HG03558 (cell line): ENCODE data around the gene TCHP.
"Not testable (repeated sequence)": the region's sequence is repeated elsewhere in the genome, so short reads cannot be mapped to it uniquely, and the experiment has no call there.

Source experiments
- ATAC-seq: cut with Tn5 transposase; IDR thresholded peaks from one replicate; pipeline ENCODE4 v1.9.1; 2021; ENCODE audit warnings: moderate number of reproducible peaks; ENCODE audit not compliant: unreplicated experiment; ENCODE audit errors: extremely low read depth

Gene TCHP

DNA sequence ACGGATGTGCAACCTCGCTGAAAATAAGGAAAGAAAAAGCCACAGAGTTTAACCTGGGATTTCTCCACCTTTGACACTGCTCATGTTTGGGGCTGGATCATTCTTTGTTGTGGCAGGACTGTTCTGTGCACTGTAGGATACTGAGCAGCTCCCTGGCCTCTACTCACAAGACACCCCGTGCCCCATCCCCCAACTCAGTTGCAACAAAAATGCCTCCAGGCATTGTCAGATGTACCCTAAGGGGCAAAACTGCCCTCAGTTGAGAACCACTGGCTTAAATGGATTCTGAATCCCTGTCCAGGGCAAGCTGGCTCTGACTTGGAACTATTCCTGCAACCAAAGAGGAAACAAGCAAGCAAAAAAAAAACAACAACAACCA, 21.8 kb upstream of the TCHP start:
- ATAC-seq = no peak

DNA sequence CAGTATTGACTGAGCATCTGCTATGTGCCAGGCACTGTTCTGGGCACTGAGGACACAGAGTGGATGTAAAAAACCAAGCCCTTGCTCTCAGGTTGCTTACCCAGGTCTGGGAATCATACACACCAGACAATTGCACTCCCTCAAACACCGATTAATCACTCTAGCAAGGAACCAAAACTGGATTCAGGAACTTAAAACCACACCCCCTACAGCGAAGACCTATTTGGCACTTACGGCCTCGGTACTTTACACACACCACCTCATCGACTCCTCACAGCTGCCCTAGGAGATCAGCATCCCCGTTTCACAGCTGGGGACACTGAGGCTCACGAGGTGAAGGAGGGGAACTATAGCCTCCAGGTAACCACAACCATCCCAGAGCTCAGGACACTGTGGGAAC, 21.3 kb upstream of the TCHP start:
- no peak for ATAC-seq

DNA sequence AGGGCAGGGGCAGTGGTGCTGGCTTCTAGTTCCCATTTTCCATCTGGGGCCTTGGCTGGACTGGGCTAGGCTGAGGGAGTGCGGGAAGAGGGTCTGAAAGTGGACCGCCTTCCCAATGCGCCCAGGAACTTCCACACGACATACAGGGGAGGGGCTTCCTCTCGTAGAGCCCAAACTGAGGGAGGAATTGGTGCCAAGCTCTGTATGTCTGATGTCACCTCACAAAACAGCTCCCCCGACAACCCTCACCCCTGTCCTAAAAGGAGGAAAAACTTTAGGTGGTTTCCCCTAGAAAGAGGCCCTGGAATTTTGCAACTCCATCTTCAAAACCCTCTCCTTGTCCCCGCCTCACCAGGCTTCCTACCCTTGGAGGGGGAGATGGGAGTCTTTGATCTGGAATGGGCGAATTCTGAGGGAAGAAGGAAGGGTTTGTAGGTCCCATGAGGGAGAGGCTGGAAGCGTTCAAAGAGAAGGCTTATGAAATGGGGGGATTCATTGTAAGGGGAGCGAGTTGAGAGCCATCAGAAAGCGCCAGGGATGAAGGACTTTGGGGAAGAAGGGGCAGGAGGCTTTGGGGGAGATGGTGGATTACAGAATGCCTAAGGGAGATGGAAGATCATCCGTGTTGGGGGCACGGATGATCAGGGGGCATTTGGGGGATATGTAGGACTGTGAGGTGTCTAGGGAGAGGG, 20.6 kb upstream of the TCHP start:
- ATAC-seq = no peak

DNA sequence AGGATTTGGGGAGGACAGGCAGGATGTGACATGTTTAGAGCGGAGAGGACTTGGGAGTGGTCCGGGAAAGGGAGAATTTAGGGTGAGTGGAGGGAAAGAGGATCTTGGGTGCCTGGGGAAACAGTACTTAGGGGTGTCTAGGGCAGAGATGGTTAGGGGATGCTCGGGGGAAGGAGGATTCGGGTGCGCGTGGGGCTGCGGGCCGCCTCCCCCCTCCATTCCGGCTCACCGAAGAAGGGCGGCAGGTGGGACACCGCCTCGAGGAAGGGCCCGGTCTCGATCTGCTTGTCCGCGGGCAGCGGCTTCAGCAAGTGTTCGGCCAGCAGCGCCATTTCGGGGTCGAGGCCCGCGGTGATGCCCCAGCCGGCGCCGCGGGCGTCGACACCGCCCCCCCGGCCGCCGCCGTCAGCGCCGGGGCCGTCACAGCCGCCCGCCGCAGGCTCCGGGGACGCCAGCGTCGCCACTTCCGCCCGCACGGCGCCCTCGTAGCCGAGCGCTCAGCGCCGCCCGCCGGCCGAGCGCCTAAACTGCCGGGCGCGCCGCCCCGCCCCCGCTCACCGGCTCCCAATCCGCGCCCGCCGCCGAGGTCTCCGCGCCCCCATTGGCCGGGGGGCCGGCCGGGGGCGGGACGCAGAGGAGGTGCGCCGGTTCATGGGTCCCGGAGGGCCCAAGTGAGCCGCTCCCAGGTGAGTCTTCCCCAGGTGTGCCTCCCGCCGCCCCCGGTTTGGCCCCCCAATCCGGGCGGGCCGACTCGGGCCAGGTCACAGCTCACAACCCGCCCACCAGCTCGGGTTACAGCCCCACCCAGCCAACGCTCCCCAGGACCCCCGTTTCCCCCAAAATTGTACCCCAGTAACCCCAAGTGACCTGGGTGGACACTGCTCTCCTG, 19.8 kb upstream of the TCHP start, which contains the start of gene GLTP:
Gene GLTP (minus strand): TSS at position 499 of the 889 bp plus-strand sequence. CDS start 167 bp downstream, at position 332.
- ATAC-seq = peak; percentile 87

DNA sequence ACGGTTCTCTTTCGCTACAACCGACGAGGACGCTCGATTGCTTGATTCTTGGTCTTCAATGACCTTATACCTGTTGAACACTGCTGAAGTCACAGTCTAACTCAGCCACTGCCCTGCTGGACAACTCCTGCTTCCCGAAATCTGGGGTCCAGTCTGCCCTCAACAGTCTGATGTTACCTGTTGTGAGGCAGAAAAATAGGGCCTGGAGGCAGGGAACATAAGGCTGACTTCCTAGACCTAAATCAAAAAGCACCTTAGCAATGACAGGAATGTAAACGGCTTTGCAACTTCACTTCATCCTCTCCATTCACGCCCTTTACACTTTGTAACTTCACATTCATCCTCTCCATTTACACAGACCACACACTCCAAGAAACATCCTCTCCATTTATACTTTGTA, 19.1 kb upstream of the TCHP start:
- ATAC-seq = no peak

DNA sequence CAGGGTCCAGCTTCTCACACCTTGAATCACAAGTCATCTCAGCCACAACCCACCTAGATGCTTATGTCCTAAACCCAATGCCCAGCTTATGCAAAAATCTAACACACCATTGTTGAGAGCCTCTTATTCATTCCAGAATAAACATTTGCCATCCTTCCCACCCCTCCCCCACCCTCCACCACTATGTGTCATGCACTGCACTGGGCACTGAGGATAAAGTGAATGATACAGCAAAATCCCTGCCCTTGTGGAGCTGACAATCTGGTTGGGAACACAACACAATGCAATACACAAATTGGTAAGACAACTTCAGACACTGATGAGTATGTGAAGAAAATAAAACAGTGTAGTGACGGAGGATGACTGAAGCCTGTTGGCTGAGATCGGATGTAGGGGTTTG, 18.3 kb upstream of the TCHP start:
- no peak for ATAC-seq

DNA sequence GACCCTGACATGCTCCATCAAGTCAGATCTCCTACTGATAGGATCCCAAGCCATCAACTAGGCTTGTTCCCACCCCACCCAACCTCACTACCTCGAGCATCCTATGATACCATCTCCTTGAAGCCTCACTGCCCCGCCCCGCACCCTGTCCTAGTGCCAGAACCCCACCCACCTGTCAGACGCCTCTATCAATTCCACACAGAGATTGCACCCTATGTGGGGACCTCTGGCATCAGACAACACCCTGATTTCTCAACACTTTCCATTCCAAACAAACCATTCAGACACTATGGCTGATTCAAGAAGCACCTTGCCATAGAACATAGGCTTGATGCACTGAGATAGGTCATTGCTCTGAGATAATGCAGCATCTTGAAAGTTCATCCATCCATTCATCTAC, 16.6 kb upstream of the TCHP start:
- no peak for ATAC-seq

DNA sequence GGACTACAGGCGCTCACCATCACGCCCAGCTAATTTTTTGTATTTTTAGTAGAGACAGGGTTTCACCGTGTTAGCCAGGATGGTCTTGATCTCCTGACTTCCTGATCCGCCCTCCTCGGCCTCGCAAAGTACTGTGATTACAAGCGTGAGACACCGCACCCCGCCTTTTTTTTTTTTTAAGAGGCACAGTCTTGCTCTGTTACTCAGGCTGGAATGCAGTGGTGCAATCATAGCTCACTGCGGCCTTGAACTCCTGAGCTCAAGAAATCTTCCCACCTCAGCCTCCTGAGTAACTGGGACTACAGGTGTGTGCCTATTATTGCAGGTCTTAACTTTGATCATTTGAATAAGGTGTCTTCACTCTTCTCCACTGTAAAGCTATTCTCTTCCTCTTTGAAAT, 14.5 kb upstream of the TCHP start:
- ATAC-seq = no peak

DNA sequence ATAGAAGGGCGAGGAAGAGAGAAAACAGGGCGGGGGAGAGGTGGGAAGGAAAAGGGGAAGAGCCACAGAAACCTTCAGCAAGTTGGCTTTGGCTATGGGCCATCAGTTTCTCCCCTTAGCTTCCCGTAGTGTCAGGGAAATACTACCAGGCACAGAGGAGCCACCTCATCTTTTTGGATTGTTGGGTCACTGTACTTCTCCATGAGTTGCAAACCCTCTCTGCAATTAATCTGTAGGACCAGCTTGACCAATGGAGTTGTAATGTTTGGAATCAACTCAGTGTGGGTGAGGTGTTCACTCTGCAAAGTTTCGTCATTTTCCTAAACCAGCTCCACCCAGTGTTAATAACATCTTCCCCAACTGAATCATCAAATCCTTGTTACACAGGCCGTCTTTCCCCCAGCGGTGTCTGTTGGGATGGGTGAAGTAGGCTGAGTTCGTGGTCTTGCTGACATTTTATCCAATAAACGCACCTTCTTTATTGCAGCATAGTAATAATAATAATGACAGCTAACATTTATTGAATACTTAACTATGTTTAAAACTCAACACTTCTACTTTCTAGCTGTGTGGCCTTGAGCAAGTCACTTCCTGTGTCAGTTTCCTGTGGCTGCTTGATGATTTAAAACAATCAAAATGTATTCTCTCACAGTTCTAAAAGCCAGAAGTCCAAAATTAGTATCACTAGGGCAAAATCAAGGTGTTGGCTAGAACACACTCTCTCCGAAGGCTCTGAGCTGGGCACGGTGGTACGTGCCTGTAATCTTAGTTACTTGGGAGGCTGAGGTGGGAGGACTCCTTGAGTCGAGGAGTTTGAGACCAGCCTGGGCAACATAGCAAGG, 11.7 kb upstream of the TCHP start:
- no peak for ATAC-seq

DNA sequence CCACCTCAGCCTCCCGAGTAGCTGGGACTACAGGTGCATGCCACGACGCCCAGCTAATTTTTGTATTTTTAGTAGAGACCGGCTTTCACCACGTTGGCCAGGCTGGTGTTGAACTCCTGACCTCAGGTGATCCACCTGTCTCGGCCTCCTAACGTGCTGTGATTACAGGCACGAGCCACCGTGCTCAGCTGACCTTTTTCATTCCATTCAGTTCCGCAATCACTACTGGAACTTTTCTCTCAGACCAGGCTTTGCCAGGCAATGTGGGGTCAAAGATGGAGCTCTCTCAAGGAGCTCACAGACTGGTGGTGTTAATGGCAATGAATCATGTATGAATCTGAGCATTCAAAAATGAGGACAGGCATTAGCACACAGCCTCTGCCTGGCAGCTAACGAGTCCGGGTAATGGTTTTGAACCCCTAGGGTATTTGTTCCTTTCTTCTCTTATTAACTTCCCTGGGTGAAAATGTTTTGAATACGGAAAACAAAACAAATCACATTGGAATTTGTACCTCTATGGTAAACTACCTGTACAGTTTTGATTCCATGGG, 9.4 kb upstream of the TCHP start:
- no peak for ATAC-seq

DNA sequence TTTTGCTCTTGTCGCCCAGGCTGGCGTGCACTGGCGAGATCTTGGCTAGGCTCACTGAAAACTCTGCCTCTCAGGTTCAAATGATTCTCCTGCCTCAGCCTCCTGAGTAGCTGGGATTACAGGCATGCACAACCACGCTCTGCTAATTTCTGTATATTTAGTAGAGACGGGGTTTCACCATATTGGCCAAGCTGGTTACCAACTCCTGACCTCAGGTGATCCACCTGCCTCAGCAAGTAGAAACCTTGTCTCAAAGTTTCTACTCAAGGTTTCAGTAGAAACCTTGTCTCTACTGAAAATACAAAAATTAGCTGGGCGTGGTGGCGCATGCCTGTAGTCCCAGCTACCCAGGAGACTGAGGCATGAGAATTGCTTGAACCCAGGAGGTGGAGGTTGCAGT, 8.3 kb upstream of the TCHP start:
- ATAC-seq = not testable (repeated sequence)

DNA sequence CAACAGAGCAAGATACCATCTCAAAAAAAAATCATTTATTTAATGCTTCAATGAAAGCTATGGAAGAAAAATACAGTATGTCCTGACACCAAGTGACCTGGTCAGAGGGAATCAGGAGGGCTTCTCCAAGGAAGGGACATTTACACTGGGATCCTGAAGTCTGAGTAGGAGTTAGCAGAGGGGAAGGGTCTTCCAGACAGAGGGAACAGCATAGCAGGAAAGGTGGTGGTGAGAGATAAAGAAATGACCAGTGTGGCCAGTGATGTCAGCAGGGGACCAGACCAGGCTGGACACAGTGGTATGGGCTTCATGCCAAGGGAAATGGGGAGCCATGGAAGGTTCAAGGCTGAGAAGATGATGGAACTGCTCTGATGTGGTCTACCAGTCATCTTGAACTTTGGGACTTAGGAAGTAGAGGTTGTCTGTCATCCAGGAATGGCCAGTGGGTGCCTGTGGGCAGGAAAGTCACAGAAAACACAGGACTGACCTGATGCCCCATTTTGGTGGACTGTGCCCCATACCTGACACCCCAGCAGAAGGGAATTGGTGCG, 7.8 kb upstream of the TCHP start:
- ATAC-seq = no peak

DNA sequence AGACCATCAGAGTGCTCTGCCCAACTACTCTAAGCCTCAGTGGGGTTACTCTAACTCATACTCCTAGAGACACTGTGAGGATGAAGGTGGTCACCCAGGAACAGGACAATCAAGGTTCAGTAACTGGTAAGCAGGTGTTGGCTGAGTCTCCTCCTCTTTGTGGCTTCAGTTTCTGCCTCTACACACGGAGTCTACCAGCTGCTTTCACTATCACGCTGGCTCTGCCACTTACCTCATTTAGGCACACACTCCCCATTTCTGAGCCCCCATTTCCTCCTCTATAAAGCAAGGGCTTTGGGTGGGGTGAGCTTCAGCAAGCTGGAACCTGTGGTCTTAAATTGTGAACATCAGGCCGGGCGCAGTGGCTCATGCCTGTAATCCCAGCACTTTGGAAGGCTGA, 7.3 kb upstream of the TCHP start:
- no peak for ATAC-seq

DNA sequence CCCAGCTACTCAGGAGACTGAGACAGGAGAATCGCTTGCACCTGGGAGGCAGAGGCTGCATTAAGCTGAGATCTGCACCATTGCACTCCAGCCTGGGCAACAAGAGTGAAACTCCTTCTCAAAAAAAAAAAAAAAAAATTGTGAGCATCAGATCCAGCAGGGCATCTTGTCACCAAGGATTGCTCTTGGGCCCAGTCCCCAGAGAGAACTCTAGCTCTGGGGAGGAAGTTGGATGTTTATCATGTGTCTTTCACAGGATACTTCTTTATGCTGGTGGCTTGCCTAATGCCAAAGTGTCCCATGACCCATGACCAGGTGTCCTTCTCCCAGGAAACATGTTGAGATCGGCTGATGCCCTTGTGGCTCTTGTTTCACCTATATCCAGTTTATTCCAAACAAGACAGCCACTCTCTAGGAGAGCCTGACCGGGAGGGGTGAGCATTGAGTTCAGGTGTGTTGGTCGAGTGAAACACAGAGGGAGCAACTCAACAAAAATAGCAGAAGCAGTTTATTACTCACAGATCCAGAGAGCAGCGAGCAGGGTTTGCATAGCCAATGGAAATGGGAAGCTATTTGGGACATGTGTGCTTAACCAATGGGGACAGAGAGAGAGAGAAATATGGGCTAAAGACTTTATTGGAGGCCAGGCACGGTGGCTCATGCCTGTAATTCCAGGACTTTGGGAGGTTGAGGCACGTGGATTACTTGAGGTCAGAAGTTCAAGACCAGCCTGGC, 6.6 kb upstream of the TCHP start:
- no peak for ATAC-seq

DNA sequence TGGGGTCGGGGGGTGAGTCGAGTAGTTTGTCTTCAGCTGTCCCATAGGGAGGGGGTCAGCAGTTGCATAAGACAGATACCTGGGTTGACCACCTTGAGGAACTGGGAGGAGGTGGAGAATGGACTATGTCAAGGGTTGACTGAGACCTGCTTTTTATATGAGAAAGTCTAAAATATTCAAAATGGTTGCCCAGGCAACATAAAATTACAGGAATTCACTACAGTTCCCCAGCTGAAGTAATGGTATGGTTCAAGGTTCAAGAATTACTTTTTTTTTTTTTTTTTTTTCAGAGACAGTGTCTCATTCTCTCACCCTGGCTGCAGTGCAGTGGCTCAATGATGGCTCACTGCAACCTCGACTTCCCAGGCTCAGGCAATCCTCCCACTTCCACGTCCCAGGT, 5.1 kb upstream of the TCHP start:
- ATAC-seq = no peak

DNA sequence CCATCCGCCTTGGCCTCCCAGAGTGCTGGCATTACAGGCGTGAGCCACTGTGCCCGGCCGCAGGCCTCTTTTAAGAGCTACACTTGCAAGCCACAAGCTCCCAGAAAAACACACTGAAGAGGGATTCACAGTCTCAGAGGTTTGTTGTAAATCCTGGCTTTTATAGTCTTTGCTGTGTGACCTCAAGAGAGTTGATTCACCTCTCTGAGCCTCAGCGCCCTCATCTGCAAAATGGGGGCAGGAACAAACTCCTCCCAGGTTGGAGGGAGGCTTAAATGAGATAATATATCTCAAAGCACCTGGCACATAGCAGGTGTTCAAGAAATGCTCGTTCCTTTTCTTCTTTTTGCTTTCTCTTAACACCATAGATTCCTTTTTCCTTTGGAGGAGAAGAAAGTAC, 3.9 kb upstream of the TCHP start:
- no peak for ATAC-seq

DNA sequence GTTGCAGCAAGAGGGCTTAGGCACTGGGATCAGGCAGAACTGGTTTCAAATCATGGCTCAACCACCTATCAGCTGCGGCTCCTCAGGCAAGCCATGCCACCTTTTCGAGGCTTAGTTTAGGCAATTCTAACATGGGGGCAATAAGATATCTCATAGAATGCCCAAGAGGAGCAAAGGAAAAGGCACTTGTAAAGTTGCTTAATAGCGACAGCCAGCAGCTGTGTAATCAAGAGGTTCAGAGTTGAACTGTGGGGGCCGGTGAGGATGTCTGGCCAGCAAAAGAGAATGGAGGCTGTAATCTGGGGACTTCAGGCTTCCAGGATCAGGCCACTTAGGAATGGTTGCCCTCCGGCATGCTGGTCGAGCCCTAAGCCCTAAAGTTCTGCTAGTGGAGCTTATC, 3.0 kb upstream of the TCHP start:
- no peak for ATAC-seq

DNA sequence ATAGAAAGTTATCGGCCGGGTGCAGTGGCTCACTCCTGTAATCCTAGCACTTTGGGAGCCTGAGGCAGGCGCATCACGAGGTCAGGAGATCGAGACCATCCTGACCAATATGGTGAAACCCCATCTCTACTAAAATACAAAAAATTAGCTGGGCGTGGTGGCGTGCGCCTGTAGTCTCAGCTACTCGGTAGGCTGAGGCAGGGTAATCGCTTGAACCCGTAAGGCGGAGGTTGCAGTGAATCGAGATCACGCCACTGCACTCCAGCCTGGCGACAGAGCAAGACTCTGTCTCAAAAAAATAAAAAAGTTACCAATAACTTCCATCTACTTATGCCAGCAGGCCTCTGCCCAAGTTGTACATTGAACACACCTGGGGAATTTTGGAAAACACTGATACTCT, 729 bp upstream of the TCHP start:
- not testable (repeated sequence) for ATAC-seq

DNA sequence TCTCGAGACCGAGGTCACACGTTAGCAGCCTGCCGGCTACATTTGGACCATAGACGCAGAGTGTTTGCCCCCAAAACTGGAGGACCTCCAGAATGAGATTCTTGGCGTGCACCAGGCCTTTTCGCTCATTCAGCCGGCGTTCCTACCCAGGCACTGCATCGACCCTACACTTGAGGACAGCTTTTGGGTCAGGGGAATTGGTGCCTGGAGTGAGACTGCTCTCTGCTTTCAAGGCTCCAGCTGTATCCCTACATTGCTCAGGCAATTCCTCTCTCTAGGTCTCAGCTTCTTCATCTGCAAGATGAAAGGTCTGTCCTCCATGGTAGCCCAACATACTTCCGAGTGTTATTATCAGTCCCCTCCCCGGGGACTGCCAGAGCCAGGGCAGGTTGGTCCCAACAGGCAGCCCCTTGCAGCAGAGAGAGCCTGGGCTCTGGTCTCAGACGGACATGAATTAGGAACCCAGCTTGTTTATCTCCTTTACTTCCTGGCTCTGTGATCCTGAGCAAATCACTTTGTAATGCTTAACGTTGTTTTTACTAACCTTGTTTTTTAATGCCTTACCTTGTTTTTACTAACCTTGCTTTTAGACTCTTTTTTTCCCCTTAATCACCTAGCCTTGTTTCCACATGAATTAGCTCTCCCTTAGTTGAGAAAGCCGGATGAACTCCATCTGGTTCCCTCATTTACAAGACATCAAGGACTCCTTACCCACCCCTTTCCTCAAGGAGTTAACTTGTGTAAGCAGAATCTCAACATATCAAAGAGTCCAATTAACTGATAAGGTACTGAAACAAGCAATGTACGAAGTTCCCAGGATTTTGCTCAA, 892 bp downstream of the TCHP start:
- ATAC-seq = no peak
